ENCODE results near the gene TSPAN8.

DNA sequence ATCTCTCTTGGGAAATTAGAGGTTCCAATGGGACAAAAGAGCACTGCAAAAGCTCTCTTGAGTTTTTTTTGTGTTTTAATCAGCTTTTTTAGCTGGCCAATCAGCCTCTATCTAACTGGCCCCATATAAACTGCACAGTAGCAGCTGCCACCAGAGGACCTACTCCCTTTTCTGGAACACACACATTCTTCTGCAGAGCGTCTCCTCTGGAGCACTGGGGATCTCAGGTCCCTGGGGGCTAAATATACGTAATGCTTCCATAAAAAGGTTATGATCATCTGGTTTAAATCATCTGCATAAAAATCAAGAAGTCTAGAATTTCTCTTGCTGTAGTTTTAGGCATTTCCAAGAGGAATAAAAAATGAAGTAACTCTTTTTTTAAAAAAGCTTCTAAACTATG, 32.3 kb downstream of the TSPAN8 start:
- TF ChIP-seq POLR2AphosphoS5 (IDR thresholded peaks at IDR 0.05; ENCODE audit: low read depth) (no peak), CTCF (conservative IDR thresholded peaks at IDR 0.05; ENCODE audit: low read depth in 2 of 2) (0 out of 4 replicates have a peak, but pooled peaks of 1 of the 2 experiments have one; percentile 10), EZH2 (IDR thresholded peaks at IDR 0.05; ENCODE audit: low read depth, unreplicated experiment) (no peak), ZNF114 (CRISPR knock-in tag; IDR thresholded peaks at IDR 0.05) (no peak), EZH2phosphoT487 (IDR thresholded peaks at IDR 0.05; ENCODE audit: unreplicated experiment) (no peak)

Data from GM23338 (cell line).